ENCODE results near the gene RASGRF2. TPM values are rescaled to one million over a fixed set of nuclear protein-coding genes. Genes with fewer than 3 reads are reported as not detected.
A peak's percentile ranks its signal among the peaks of the same experiment; 100 is the strongest.

RASGRF2 gene
- total RNA-seq (10 to 100 TPM in 3 of 7 donors, 1 to 10 TPM in 4; 7.2 to 13.9 (median 9.2) TPM), polyA plus RNA-seq (1 to 10 TPM in 2 of 3 donors, under 1 TPM in 1; 0.74 to 1.6 (median 1.1) TPM)
- long read RNA-seq, donor 1, result 0 reads
- long read RNA-seq, donor 2, result 0 reads

- TF ChIP-seq POLR2A (IDR thresholded peaks at IDR 0.05) (no peak), CTCF (IDR thresholded peaks at IDR 0.05 in 8 of 11, conservative IDR thresholded peaks at IDR 0.05 in 3 of 11) (peak in 1 of 11 experiments; percentile 6), POLR2AphosphoS5 (IDR thresholded peaks at IDR 0.05) (peak; percentile 37 to 81 (median 66))
- peaks cover 0 to 91% (median 20%) of the 10 kb centered on the region in 7 donors for H3K27me3 ChIP-seq (replicated peaks in 1 of 7)
- DNase-seq, result peak; percentile 76
- 13 to 45% (median 17%) methylated on average over 18 to 66 of the region's 66 CpGs for WGBS, 5 donors
- no peaks in the 10 kb centered on the region for H3K9me3 ChIP-seq
- H3K36me3 ChIP-seq, result no peaks in the 10 kb centered on the region
- H3K4me3 ChIP-seq, result peak within 1 kb of the TSS; percentile 32 to 73 (median 55)
- peaks cover 0 to 56% (median 17%) of the 10 kb centered on the region in 6 donors for H3K4me1 ChIP-seq
- peak within 1 kb of the TSS; percentile 2 to 82 (median 78) for H3K27ac ChIP-seq
- intact Hi-C loops (cut with DNase I; ENCODE audit: low total_unique reads), result no loop called here
Measured at GRCh38 chr5:80959768-80960442, at the start of gene RASGRF2. TSS of gene RASGRF2 (plus strand) at chr5:80960363. CDS start at chr5:80960739, 376 bp downstream.

GRCh38 chr5:80912479-80912878 is 47.7 kb upstream of the RASGRF2 start:
- Histone ChIP-seq H3K9me3 (peaks cover 0 to 10% (median 4%) of the 10 kb centered on the region in 8 donors), H3K4me3 (no peak overlapping the region), H3K4me1 (peaks cover 0 to 5% (median 0%) of the 10 kb centered on the region in 6 donors), H3K27ac (no peak overlapping the region), H3K27me3 (replicated peaks in 1 of 7) (no peaks in the 10 kb centered on the region), H3K36me3 (no peaks in the 10 kb centered on the region)
- 92 to 97% (median 95%) methylated on average over 3 of the region's 3 CpGs for WGBS, 5 donors
- intact Hi-C loops (cut with DNase I; ENCODE audit: low total_unique reads), result no loop called here
- DNase-seq, result no peak
- TF ChIP-seq CTCF (IDR thresholded peaks at IDR 0.05 in 8 of 11, conservative IDR thresholded peaks at IDR 0.05 in 3 of 11) (no peak), POLR2A (IDR thresholded peaks at IDR 0.05) (no peak), POLR2AphosphoS5 (IDR thresholded peaks at IDR 0.05) (no peak)

GRCh38 chr5:80915716-80916115 is 44.4 kb upstream of the RASGRF2 start:
- peaks cover 0 to 5% (median 0%) of the 10 kb centered on the region in 6 donors for H3K4me1 ChIP-seq
- H3K27ac ChIP-seq, result no peak overlapping the region
- TF ChIP-seq POLR2A (IDR thresholded peaks at IDR 0.05) (no peak), CTCF (IDR thresholded peaks at IDR 0.05 in 8 of 11, conservative IDR thresholded peaks at IDR 0.05 in 3 of 11) (no peak), POLR2AphosphoS5 (IDR thresholded peaks at IDR 0.05) (no peak)
- intact Hi-C loops (cut with DNase I; ENCODE audit: low total_unique reads), result no loop called here
- no peak for DNase-seq
- no peaks in the 10 kb centered on the region for H3K27me3 ChIP-seq (replicated peaks in 1 of 7)
- no peaks in the 10 kb centered on the region for H3K36me3 ChIP-seq
- 86 to 93% (median 88%) methylated on average over 1 of the region's 1 CpG for WGBS, 5 donors
- H3K9me3 ChIP-seq, result peaks cover 0 to 10% (median 4%) of the 10 kb centered on the region in 8 donors
- no peak overlapping the region for H3K4me3 ChIP-seq

- H3K36me3 ChIP-seq, result no peaks in the 10 kb centered on the region
- no peak for DNase-seq
- peaks cover 0 to 5% (median 0%) of the 10 kb centered on the region in 6 donors for H3K4me1 ChIP-seq
- TF ChIP-seq POLR2AphosphoS5 (IDR thresholded peaks at IDR 0.05) (no peak), CTCF (IDR thresholded peaks at IDR 0.05 in 8 of 11, conservative IDR thresholded peaks at IDR 0.05 in 3 of 11) (no peak), POLR2A (IDR thresholded peaks at IDR 0.05) (no peak)
- H3K9me3 ChIP-seq, result peaks cover 0 to 9% (median 4%) of the 10 kb centered on the region in 8 donors
- WGBS, 5 donors, result 94 to 99% (median 98%) methylated on average over 4 of the region's 4 CpGs
- no peaks in the 10 kb centered on the region for H3K27me3 ChIP-seq (replicated peaks in 1 of 7)
- no peak overlapping the region for H3K27ac ChIP-seq
- intact Hi-C loops (cut with DNase I; ENCODE audit: low total_unique reads), result no loop called here
- no peak overlapping the region for H3K4me3 ChIP-seq
Measured at GRCh38 chr5:80916676-80917075, 43.5 kb upstream of the RASGRF2 start.

All from spleen (tissue), 13 donors.